A549 (cell line): ENCODE data around the gene TPI1.

Source experiments
- CBX8 ChIP-seq: fragments of 200-600 bp; sonication (generic); IDR thresholded peaks from 2 replicates; pipeline ENCODE4 v1.6.1; 2016
- ELK1 ChIP-seq: fragments of 150-350 bp; IDR thresholded peaks from 2 replicates; pipeline ENCODE4 v1.6.1; 2014; ENCODE audit warnings: low read depth, mild to moderate bottlenecking, low read length
- MAFK ChIP-seq: fragments of 450-650 bp; IDR thresholded peaks from 2 replicates; pipeline ENCODE4 v1.6.1; 2014; ENCODE audit not compliant: partially characterized antibody
- MAX ChIP-seq: IDR thresholded peaks from 2 replicates; pipeline ENCODE4 v1.6.1; 2012
- PBX3 ChIP-seq: IDR thresholded peaks from 2 replicates; pipeline ENCODE4 v1.6.1; 2012
- POLR2A ChIP-seq: IDR thresholded peaks from 2 replicates; pipeline ENCODE4 v1.6.1; 2012; ENCODE audit warnings: mild to moderate bottlenecking, low read length
- RAD21 ChIP-seq, 2 experiments: fragments of >200 bp in 1 of 2; sonication (Bioruptor Twin) in 1 of 2; formaldehyde crosslinking in 1 of 2; IDR thresholded peaks in 1 of 2; conservative IDR thresholded peaks in 1 of 2; 2 replicates in 1 of 2; 3 replicates in 1 of 2; pipeline ENCODE4 v1.6.1; 2012 to 2018; ENCODE audit warnings: inconsistent platforms in 1 of 2
- RARB ChIP-seq: fragments of 250-450 bp; sonication (Bioruptor Pico); IDR thresholded peaks from 2 replicates; pipeline ENCODE4 v1.8.0; 2021; ENCODE audit warnings: mild to moderate bottlenecking, moderate library complexity
- RCOR1 ChIP-seq: fragments of 150-350 bp; IDR thresholded peaks from 2 replicates; pipeline ENCODE4 v1.6.1; 2014; ENCODE audit warnings: antibody characterized with exemption, low read length, low read depth
- RFX5 ChIP-seq: fragments of 450-650 bp; IDR thresholded peaks from 2 replicates; pipeline ENCODE4 v1.7.1; 2014; ENCODE audit warnings: antibody characterized with exemption, mild to moderate bottlenecking, moderate library complexity
- SMC3 ChIP-seq: fragments of >200 bp; sonication (Bioruptor Twin); formaldehyde crosslinking; IDR thresholded peaks from 3 replicates; pipeline ENCODE4 v1.6.1; 2018; ENCODE audit warnings: inconsistent platforms
- TF ChIP-seq, protein P1 (sequence below): fragments of >200 bp; sonication (Bioruptor Twin); formaldehyde crosslinking; IDR thresholded peaks from 3 replicates; pipeline ENCODE4 v1.5.1; 2016

DNA sequence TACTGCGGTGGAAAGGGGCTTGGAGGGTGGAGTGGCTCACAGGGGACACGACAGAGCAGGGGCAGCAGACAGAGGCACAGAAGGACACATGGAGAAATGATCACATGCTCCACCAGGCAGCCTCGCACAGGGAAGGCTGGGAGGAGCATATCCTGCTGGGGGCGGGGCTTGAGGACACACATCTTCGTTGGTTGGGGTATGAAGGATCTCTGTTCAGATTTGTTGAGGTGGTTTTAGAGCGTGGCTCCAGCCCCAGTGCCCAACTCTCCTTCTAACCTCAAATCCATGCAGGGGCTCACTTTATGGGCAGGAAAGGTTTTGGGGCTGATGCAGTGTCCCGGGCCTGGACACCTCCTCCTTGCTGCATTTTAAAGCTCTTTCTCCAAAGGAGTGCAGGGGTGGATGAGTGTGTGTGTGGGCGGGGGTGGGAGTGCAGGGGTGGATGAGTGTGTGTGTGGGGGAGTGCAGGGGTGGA is 39.9 kb upstream of the TPI1 start:
- TF ChIP-seq, protein P1, sequence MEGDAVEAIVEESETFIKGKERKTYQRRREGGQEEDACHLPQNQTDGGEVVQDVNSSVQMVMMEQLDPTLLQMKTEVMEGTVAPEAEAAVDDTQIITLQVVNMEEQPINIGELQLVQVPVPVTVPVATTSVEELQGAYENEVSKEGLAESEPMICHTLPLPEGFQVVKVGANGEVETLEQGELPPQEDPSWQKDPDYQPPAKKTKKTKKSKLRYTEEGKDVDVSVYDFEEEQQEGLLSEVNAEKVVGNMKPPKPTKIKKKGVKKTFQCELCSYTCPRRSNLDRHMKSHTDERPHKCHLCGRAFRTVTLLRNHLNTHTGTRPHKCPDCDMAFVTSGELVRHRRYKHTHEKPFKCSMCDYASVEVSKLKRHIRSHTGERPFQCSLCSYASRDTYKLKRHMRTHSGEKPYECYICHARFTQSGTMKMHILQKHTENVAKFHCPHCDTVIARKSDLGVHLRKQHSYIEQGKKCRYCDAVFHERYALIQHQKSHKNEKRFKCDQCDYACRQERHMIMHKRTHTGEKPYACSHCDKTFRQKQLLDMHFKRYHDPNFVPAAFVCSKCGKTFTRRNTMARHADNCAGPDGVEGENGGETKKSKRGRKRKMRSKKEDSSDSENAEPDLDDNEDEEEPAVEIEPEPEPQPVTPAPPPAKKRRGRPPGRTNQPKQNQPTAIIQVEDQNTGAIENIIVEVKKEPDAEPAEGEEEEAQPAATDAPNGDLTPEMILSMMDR, result no peak
- TF ChIP-seq MAFK, result no peak
- no peak for TF ChIP-seq CBX8
- TF ChIP-seq SMC3, result no peak
- TF ChIP-seq RAD21 (conservative IDR thresholded peaks at IDR 0.05 in 1 of 2, IDR thresholded peaks at IDR 0.05 in 1 of 2), result no peak
- peak; percentile 72 for TF ChIP-seq MAX
- TF ChIP-seq PBX3, result no peak
- no peak for TF ChIP-seq RCOR1
- TF ChIP-seq POLR2A, result peak; percentile 39
- no peak for TF ChIP-seq RARB (CRISPR knock-in tag)
- TF ChIP-seq RFX5, result no peak
- TF ChIP-seq ELK1, result no peak
